Measurements from ENCODE around the gene ELMO3. TPM values are rescaled to one million over a fixed set of nuclear protein-coding genes. Genes with fewer than 3 reads are reported as not detected.

ELMO3 gene
- total and polyA plus RNA-seq, 2 of the 13 experiments (the other 11 are each of a cell fraction or from before 2014, with no cell fraction given): 2.6 to 4.0 TPM

DNA sequence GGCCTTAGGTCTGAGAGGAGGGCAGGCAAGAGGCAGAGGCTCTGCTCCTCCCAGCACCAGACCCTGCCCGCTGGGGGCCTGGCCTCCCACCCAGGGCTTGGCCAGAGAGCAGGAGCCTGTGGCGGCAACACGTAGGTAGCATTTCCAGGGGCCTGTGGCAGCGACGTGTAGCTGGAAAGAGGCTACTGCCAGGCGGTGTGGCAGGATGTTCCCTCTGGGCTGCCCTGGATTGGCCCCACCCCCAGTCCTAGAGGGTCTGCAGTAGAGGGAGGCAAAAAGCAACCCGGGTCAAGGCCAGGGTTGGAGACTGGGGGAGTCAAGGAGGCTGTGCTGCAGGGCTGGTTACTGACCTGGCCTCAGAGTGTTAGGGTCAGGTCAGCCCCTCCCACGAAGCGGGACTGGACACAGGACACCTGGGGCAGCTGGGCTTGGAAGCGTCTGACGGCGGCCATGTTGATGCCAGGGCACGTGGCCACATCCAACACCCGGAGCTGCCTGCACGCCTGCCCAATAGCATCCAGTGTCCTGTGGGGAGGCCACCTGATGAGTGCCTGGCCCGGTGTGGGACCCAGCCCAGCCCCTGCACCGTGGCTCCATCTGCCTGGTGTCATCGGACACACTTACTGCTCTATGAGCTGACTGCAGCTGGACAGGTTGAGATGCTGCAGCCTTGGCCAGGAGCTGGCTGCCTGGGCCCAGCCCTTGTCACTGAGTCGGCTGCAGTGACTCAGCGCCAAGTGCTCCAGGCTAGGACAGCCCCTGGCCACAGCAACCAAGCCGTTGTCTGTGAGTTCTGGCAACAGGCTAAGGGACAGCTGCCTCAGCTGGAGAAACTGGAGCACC, 8.5 kb downstream of the ELMO3 start (continued):
- no peak for TF ChIP-seq CHD2 (IDR thresholded peaks at IDR 0.05; ENCODE audit: low read depth, low read length)
- TF ChIP-seq PTBP1 (IDR thresholded peaks at IDR 0.05; ENCODE audit: low read depth, low read length, poor library complexity, severe bottlenecking): peak; percentile 20
- TF ChIP-seq ZNF589 (CRISPR knock-in tag; conservative IDR thresholded peaks at IDR 0.05): no peak
- TF ChIP-seq, protein P1, sequence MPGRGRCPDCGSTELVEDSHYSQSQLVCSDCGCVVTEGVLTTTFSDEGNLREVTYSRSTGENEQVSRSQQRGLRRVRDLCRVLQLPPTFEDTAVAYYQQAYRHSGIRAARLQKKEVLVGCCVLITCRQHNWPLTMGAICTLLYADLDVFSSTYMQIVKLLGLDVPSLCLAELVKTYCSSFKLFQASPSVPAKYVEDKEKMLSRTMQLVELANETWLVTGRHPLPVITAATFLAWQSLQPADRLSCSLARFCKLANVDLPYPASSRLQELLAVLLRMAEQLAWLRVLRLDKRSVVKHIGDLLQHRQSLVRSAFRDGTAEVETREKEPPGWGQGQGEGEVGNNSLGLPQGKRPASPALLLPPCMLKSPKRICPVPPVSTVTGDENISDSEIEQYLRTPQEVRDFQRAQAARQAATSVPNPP (CRISPR knock-in tag; IDR thresholded peaks at IDR 0.05): no peak
- TF ChIP-seq NR1H2 (CRISPR knock-in tag; IDR thresholded peaks at IDR 0.05; ENCODE audit: borderline replicate concordance, low read depth): no peak
- no peak for TF ChIP-seq ZSCAN30 (CRISPR knock-in tag; IDR thresholded peaks at IDR 0.05)
- TF ChIP-seq ZNF160 (CRISPR knock-in tag; IDR thresholded peaks at IDR 0.05): no peak
- TF ChIP-seq ZBTB7A (CRISPR knock-in tag; IDR thresholded peaks at IDR 0.05): peak; percentile 26; the same call in 1 of the 2 replicates
- no peak for TF ChIP-seq MYNN (CRISPR knock-in tag; IDR thresholded peaks at IDR 0.05; ENCODE audit: low read depth)
- TF ChIP-seq NFE2 (CRISPR knock-in tag; IDR thresholded peaks at IDR 0.05): peak; percentile 75; the same call in 1 of the 2 replicates
- TF ChIP-seq AHR (CRISPR knock-in tag; IDR thresholded peaks at IDR 0.05): no peak; the same call in 1 of the 2 replicates
- no peak for TF ChIP-seq SP1 (IDR thresholded peaks at IDR 0.05)
- no peak for TF ChIP-seq SP1 (CRISPR knock-in tag; IDR thresholded peaks at IDR 0.05)
- TF ChIP-seq MYC (CRISPR knock-in tag; IDR thresholded peaks at IDR 0.05; ENCODE audit: borderline replicate concordance): peak; percentile 1; the same call in 1 of the 2 replicates
- peak in 1 of 2 experiments; percentile 49; a peak in 2 of 4 replicates for TF ChIP-seq POLR2A (IDR thresholded peaks at IDR 0.05; ENCODE audit: insufficient read depth in 1 of 2, low read depth in 2 of 2, low read length in 2 of 2)
- TF ChIP-seq, protein P2, sequence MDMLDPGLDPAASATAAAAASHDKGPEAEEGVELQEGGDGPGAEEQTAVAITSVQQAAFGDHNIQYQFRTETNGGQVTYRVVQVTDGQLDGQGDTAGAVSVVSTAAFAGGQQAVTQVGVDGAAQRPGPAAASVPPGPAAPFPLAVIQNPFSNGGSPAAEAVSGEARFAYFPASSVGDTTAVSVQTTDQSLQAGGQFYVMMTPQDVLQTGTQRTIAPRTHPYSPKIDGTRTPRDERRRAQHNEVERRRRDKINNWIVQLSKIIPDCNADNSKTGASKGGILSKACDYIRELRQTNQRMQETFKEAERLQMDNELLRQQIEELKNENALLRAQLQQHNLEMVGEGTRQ (IDR thresholded peaks at IDR 0.05; ENCODE audit: low read depth, low read length): peak; percentile 12; the same call in 1 of the 2 replicates
- TF ChIP-seq, protein P2 (CRISPR knock-in tag; IDR thresholded peaks at IDR 0.05; ENCODE audit: borderline replicate concordance): no peak; the same call in 1 of the 2 replicates
- TF ChIP-seq, protein P3, sequence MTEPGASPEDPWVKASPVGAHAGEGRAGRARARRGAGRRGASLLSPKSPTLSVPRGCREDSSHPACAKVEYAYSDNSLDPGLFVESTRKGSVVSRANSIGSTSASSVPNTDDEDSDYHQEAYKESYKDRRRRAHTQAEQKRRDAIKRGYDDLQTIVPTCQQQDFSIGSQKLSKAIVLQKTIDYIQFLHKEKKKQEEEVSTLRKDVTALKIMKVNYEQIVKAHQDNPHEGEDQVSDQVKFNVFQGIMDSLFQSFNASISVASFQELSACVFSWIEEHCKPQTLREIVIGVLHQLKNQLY (CRISPR knock-in tag; IDR thresholded peaks at IDR 0.05): peak; percentile 15; the same call in 1 of the 2 replicates
- TF ChIP-seq ZFY (CRISPR knock-in tag; IDR thresholded peaks at IDR 0.05): peak; percentile 46
- TF ChIP-seq PPARG (CRISPR knock-in tag; conservative IDR thresholded peaks at IDR 0.05): no peak
- TF ChIP-seq HMGA1 (CRISPR knock-in tag; conservative IDR thresholded peaks at IDR 0.05): no peak
- TF ChIP-seq, protein P4, sequence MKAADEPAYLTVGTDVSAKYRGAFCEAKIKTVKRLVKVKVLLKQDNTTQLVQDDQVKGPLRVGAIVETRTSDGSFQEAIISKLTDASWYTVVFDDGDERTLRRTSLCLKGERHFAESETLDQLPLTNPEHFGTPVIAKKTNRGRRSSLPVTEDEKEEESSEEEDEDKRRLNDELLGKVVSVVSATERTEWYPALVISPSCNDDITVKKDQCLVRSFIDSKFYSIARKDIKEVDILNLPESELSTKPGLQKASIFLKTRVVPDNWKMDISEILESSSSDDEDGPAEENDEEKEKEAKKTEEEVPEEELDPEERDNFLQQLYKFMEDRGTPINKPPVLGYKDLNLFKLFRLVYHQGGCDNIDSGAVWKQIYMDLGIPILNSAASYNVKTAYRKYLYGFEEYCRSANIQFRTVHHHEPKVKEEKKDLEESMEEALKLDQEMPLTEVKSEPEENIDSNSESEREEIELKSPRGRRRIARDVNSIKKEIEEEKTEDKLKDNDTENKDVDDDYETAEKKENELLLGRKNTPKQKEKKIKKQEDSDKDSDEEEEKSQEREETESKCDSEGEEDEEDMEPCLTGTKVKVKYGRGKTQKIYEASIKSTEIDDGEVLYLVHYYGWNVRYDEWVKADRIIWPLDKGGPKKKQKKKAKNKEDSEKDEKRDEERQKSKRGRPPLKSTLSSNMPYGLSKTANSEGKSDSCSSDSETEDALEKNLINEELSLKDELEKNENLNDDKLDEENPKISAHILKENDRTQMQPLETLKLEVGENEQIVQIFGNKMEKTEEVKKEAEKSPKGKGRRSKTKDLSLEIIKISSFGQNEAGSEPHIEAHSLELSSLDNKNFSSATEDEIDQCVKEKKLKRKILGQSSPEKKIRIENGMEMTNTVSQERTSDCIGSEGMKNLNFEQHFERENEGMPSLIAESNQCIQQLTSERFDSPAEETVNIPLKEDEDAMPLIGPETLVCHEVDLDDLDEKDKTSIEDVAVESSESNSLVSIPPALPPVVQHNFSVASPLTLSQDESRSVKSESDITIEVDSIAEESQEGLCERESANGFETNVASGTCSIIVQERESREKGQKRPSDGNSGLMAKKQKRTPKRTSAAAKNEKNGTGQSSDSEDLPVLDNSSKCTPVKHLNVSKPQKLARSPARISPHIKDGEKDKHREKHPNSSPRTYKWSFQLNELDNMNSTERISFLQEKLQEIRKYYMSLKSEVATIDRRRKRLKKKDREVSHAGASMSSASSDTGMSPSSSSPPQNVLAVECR (CRISPR knock-in tag; IDR thresholded peaks at IDR 0.05; ENCODE audit: borderline replicate concordance): 0 out of 2 replicates have a peak, but pooled peaks have one; percentile 22
- no peak for TF ChIP-seq ZNF12 (CRISPR knock-in tag; IDR thresholded peaks at IDR 0.05)
- no peak for TF ChIP-seq GATAD2A (CRISPR knock-in tag; IDR thresholded peaks at IDR 0.05)

All from HepG2 (cell line).